Vagina (tissue), 2 donors: Measurements from ENCODE around the gene SAMD4B. TPM values are rescaled to one million over a fixed set of nuclear protein-coding genes. Genes with fewer than 3 reads are reported as not detected.

Experiments used
- DNase-seq, 2 donors: peaks; one replicate each; pipeline ENCODE4 v3.0.0-alpha.2; 2017; ENCODE audit errors: extremely low spot score in 2 of 2
- H3K27ac ChIP-seq: fragments of 200-600 bp; sonication (generic); one replicate; pipeline ENCODE4 v1.5.1; 2019
- H3K27me3 ChIP-seq: fragments of 200-600 bp; sonication (generic); one replicate; pipeline ENCODE4 v1.5.1; 2019
- H3K36me3 ChIP-seq, 2 donors: fragments of 200-600 bp; sonication (generic); one replicate each; pipeline ENCODE4 v1.5.1; 2017 to 2019
- H3K4me1 ChIP-seq: fragments of 200-600 bp; sonication (generic); one replicate; pipeline ENCODE4 v1.5.1; 2019
- H3K4me3 ChIP-seq, 2 donors: fragments of 200-600 bp; sonication (generic); 1 replicate in 1 of 2; 2 replicates in 1 of 2; pipeline ENCODE4 v1.5.1; 2016 to 2019
- H3K9me3 ChIP-seq: fragments of 200-600 bp; sonication (generic); one replicate; pipeline ENCODE4 v1.5.1; 2019
- POLR2A ChIP-seq, 2 donors: fragments of 450-650 bp; IDR thresholded peaks; one replicate each; pipeline ENCODE4 v1.6.1; 2017; ENCODE audit warnings: antibody characterized with exemption in 2 of 2, mild to moderate bottlenecking in 2 of 2, moderate library complexity in 2 of 2
- POLR2AphosphoS5 ChIP-seq, 2 donors: sonication (generic); formaldehyde crosslinking; IDR thresholded peaks; one replicate each; pipeline ENCODE4 v1.9.0; 2017; ENCODE audit warnings: antibody characterized with exemption in 2 of 2, mild to moderate bottlenecking in 2 of 2, low read depth in 1 of 2; ENCODE audit not compliant: insufficient read depth in 1 of 2
- intact Hi-C: fragments of 100-400 bp; cut with DNase I; formaldehyde crosslinking; loops from one replicate; pipeline ENCODE4 v1.15.1; 2023
- total RNA-seq: library from RNA; depleted of rRNA; stranded (reverse); fragments of >200 nt; gene quantifications from one replicate; pipeline ENCODE4 v1.2.3, GENCODE V29; 2016
- TF ChIP-seq, protein P1 (sequence below), 3 experiments: fragments of 450-650 bp in 2 of 3; fragments of 200-600 bp in 1 of 3; sonication (generic) in 1 of 3; IDR thresholded peaks; one replicate each; pipeline ENCODE4 v1.5.1; 2017 to 2019; ENCODE audit warnings: antibody characterized with exemption in 3 of 3, mild to moderate bottlenecking in 2 of 3, moderate library complexity in 2 of 3

Gene SAMD4B
- total RNA-seq, 1 donor from 2014 or later: 128 TPM

DNA sequence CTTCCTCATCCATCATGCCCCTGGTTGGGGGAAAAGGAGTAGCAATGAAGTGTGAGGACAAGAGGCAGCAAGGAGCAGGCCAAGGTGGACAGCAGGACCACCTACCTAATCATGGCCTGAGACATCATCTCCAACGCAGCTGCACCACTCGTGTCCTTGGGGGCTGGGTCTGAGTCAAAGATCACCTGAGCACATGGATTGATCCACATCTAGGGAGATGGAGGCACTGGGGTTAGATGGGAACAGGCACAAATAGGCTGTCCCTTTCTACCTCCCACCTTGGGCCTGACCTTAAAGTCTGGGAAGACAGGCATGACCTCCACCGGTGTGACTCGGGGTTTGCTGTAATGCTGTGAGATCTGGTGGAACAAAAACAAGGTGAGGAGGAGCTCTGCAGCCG is 46.4 kb downstream of the SAMD4B start:
- peak overlapping the region; percentile 13 for H3K27ac ChIP-seq
- H3K36me3 ChIP-seq: peaks cover 0 to 49% of the 10 kb centered on the region in 2 donors
- intact Hi-C loops: no loop called here
- peaks cover 29% of the 10 kb centered on the region for H3K4me1 ChIP-seq
- TF ChIP-seq POLR2A (IDR thresholded peaks at IDR 0.05) (no peak), POLR2AphosphoS5 (IDR thresholded peaks at IDR 0.05; ENCODE audit: insufficient read depth in 1 of 2, low read depth in 1 of 2) (no peak)
- TF ChIP-seq, protein P1, sequence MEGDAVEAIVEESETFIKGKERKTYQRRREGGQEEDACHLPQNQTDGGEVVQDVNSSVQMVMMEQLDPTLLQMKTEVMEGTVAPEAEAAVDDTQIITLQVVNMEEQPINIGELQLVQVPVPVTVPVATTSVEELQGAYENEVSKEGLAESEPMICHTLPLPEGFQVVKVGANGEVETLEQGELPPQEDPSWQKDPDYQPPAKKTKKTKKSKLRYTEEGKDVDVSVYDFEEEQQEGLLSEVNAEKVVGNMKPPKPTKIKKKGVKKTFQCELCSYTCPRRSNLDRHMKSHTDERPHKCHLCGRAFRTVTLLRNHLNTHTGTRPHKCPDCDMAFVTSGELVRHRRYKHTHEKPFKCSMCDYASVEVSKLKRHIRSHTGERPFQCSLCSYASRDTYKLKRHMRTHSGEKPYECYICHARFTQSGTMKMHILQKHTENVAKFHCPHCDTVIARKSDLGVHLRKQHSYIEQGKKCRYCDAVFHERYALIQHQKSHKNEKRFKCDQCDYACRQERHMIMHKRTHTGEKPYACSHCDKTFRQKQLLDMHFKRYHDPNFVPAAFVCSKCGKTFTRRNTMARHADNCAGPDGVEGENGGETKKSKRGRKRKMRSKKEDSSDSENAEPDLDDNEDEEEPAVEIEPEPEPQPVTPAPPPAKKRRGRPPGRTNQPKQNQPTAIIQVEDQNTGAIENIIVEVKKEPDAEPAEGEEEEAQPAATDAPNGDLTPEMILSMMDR (IDR thresholded peaks at IDR 0.05): no peak
- no peaks in the 10 kb centered on the region for H3K27me3 ChIP-seq
- no peak for DNase-seq
- no peak overlapping the region for H3K4me3 ChIP-seq
- no peaks in the 10 kb centered on the region for H3K9me3 ChIP-seq

- Histone ChIP-seq H3K9me3 (no peaks in the 10 kb centered on the region), H3K4me1 (peaks cover 33% of the 10 kb centered on the region), H3K27me3 (no peaks in the 10 kb centered on the region), H3K36me3 (peaks cover 0 to 52% of the 10 kb centered on the region in 2 donors), H3K4me3 (peak overlapping the region; percentile 93 to 99), H3K27ac (peak overlapping the region; percentile 99)
- intact Hi-C loops: loop anchor here (10.0 kb wide), 1 partner anchor 145 kb away; the partner anchor contains the start of gene EID2B
- TF ChIP-seq, protein P1 (IDR thresholded peaks at IDR 0.05): no peak
- no peak for TF ChIP-seq POLR2A (IDR thresholded peaks at IDR 0.05)
- TF ChIP-seq POLR2AphosphoS5 (IDR thresholded peaks at IDR 0.05; ENCODE audit: insufficient read depth in 1 of 2, low read depth in 1 of 2): no peak
- DNase-seq: no peak
These were observed 47.6 kb downstream of the SAMD4B start for GRCh38 chr19:39389631-39390414.

GRCh38 chr19:39390451-39390750 is 48.2 kb downstream of the SAMD4B start:
- Histone ChIP-seq H3K36me3 (peaks cover 0 to 46% of the 10 kb centered on the region in 2 donors), H3K4me1 (peaks cover 33% of the 10 kb centered on the region), H3K27me3 (no peaks in the 10 kb centered on the region), H3K27ac (peak overlapping the region; percentile 99), H3K9me3 (no peaks in the 10 kb centered on the region), H3K4me3 (peak overlapping the region; percentile 93 to 99)
- TF ChIP-seq POLR2AphosphoS5 (IDR thresholded peaks at IDR 0.05; ENCODE audit: insufficient read depth in 1 of 2, low read depth in 1 of 2) (no peak), POLR2A (IDR thresholded peaks at IDR 0.05) (no peak)
- TF ChIP-seq, protein P1 (IDR thresholded peaks at IDR 0.05): no peak
- peak in 1 of 2 donors; percentile 92 for DNase-seq
- intact Hi-C loops: loop anchor here (10.0 kb wide), 1 partner anchor 144 kb away; the partner anchor contains the start of gene EID2B

GRCh38 chr19:39390751-39391437 is 48.7 kb downstream of the SAMD4B start, which contains the start of the genes MED29 and PAF1:
Gene MED29, plus strand, starts transcription at chr19:39391378. Its CDS starts 45 bp downstream, at chr19:39391423.
Gene PAF1, minus strand, starts transcription at chr19:39391106. Its CDS starts 242 bp downstream, at chr19:39390864.
- intact Hi-C loops: loop anchor here (10.0 kb wide), 1 partner anchor 144 kb away; the partner anchor contains the start of gene EID2B
- peaks cover 33% of the 10 kb centered on the region for H3K4me1 ChIP-seq
- H3K9me3 ChIP-seq: no peaks in the 10 kb centered on the region
- TF ChIP-seq, protein P1 (IDR thresholded peaks at IDR 0.05): no peak
- TF ChIP-seq POLR2A (IDR thresholded peaks at IDR 0.05) (peak in 1 of 2 donors; percentile 73), POLR2AphosphoS5 (IDR thresholded peaks at IDR 0.05; ENCODE audit: insufficient read depth in 1 of 2, low read depth in 1 of 2) (peak; percentile 90 to 99)
- H3K27ac ChIP-seq: peak within 1 kb of the TSS; percentile 99
- H3K36me3 ChIP-seq: peaks cover 0 to 41% of the 10 kb centered on the region in 2 donors
- H3K4me3 ChIP-seq: peak within 1 kb of the TSS; percentile 93 to 99
- no peaks in the 10 kb centered on the region for H3K27me3 ChIP-seq
- peak in 1 of 2 donors; percentile 100 for DNase-seq
